Pancreas (tissue), 10 donors: ENCODE data around the gene POLR3K. TPM values are rescaled to one million over a fixed set of nuclear protein-coding genes. Genes with fewer than 3 reads are reported as not detected.
A peak's percentile ranks its signal among the peaks of the same experiment; 100 is the strongest.

Experiments
- ATAC-seq, 4 donors: fragments of 200-7000 bp; cut with Tn5 transposase; one replicate each; pipeline versions ENCODE4 v1.8.0 to v1.9.1; 2020; ENCODE audit warnings: mild to moderate bottlenecking in 4 of 4, moderate library complexity in 4 of 4
- DNase-seq, 6 donors: peaks; one replicate each; pipeline ENCODE4 v3.0.0-alpha.2; 2020
- FAIRE-seq: peaks from 2 replicates; lab custom pipeline; 2012; peaks lifted over from hg19 to GRCh38; lab: Jason Lieb, UNC
- H3K27ac ChIP-seq, 4 donors: fragments of 200-600 bp; sonication (generic); 1 replicate in 3 of 4; 2 replicates in 1 of 4; pipeline versions ENCODE4 v1.5.0 to v1.8.0; 2020
- H3K27me3 ChIP-seq, 4 donors: fragments of 200-600 bp; one replicate each; pipeline ENCODE4 v1.8.0; 2021
- H3K36me3 ChIP-seq, 3 donors: fragments of 200-600 bp; sonication (generic) in 1 of 3; one replicate each; pipeline versions ENCODE4 v1.5.0 to v1.8.0; 2020 to 2021
- H3K4me1 ChIP-seq, 3 donors: fragments of 200-600 bp; one replicate each; pipeline ENCODE4 v1.8.0; 2021
- H3K4me3 ChIP-seq, 4 donors: fragments of 200-600 bp; sonication (generic) in 2 of 4; one replicate each; pipeline versions ENCODE4 v1.5.0 to v1.8.0; 2020 to 2021
- H3K9me3 ChIP-seq, 4 donors: fragments of 200-600 bp; one replicate each; pipeline ENCODE4 v1.8.0; 2021
- CTCF ChIP-seq, 4 donors: fragments of 200-600 bp; sonication (generic) in 3 of 4; IDR thresholded peaks; one replicate each; pipeline versions ENCODE4 v1.5.0 to v1.8.0; 2021; ENCODE audit warnings: antibody characterized with exemption in 4 of 4
- WGBS, 2 donors: extraction: QIAGEN DNeasy Blood & Tissue Kit; methylation state at CpG; one replicate each; pipeline ENCODE4 v1.1.7; 2013; 5-methylcytosine and 5-hydroxymethylcytosine counted together
- intact Hi-C, 3 donors: fragments of 100-400 bp; cut with DNase I; formaldehyde crosslinking; loops; one replicate each; pipeline versions ENCODE4 v1.11.1 to v1.14.2; 2022
- polyA plus RNA-seq, 2 donors: library from polyadenylated mRNA; stranded (reverse); fragments of 200-250 nt; gene quantifications; one replicate each; pipeline ENCODE4 v1.2.3, GENCODE V29; 2013
- total RNA-seq, 6 donors: library from RNA; stranded (reverse); fragmentation: NEBNext Ultra II Directional in 4 of 6; extraction: Animal tissue kit (Norgen Biotek cat#: 25700) in 4 of 6; gene quantifications; one replicate each; pipeline versions ENCODE4 v1.2.1 to v1.2.4, GENCODE V29; 2021 to 2023
- donor health status: healthy with polysubstance abuse.
- donor health status: DM: no; HTN: no; CAD: no; lungs with moderate emphysema.
- donor health status: DM: no; HTN: no; CAD: no.
- donor health status: control.
- donor health status: control.
- donor health status: Bipolar disorder and iron deficiency.
- donor health status: DM: yes; HTN: yes; CAD: no.
- donor health status: DM: no; HTN: no; CAD: no.
- donor health status: DM: no; HTN: no; CAD: no.
- donor health status: DM: yes; HTN: yes; CAD: no.

The POLR3K gene
- total and polyA plus RNA-seq, 8 donors: 2.8 to 5.3 (median 4.1) TPM

GRCh38 chr16:74051-74746 lies 20.8 kb upstream of the POLR3K start:
- Histone ChIP-seq H3K9me3 (no peaks in the 10 kb centered on the region), H3K27ac (no peak overlapping the region), H3K27me3 (no peaks in the 10 kb centered on the region), H3K4me1 (peaks cover 12 to 30% (median 26%) of the 10 kb centered on the region in 3 donors), H3K4me3 (no peak overlapping the region), H3K36me3 (no peaks in the 10 kb centered on the region)
- ATAC-seq (no peak), FAIRE-seq (no peak), DNase-seq (no peak)
- intact Hi-C loops: no loop called here
- TF ChIP-seq CTCF (IDR thresholded peaks at IDR 0.05): no peak
- 67 to 68% methylated on average over 12 of the region's 12 CpGs for WGBS, 2 donors

GRCh38 chr16:72561-73548 lies 19.4 kb upstream of the POLR3K start, which contains the start of gene RHBDF1:
Gene RHBDF1, minus strand, starts transcription at chr16:72631. Its CDS starts 7,616 bp downstream, at chr16:65015.
- DNase-seq (peak in 5 of 6 donors; percentile 54 to 85 (median 58)), FAIRE-seq (no peak), ATAC-seq (peak; percentile 68 to 80 (median 74))
- Histone ChIP-seq H3K27ac (peak within 1 kb of the TSS; percentile 73 to 78 (median 74)), H3K4me1 (peaks cover 12 to 26% (median 25%) of the 10 kb centered on the region in 3 donors), H3K9me3 (no peaks in the 10 kb centered on the region), H3K4me3 (peak within 1 kb of the TSS; percentile 48 to 74 (median 56)), H3K36me3 (no peaks in the 10 kb centered on the region), H3K27me3 (no peaks in the 10 kb centered on the region)
- 22 to 31% methylated on average over 48 to 62 of the region's 62 CpGs for WGBS, 2 donors
- intact Hi-C loops: no loop called here
- TF ChIP-seq CTCF (IDR thresholded peaks at IDR 0.05): no peak

GRCh38 chr16:71540-72401 lies 18.4 kb upstream of the POLR3K start:
- Histone ChIP-seq H3K9me3 (no peaks in the 10 kb centered on the region), H3K27me3 (no peaks in the 10 kb centered on the region), H3K4me1 (peaks cover 7 to 19% (median 16%) of the 10 kb centered on the region in 3 donors), H3K36me3 (no peaks in the 10 kb centered on the region), H3K4me3 (peak overlapping the region; percentile 48 to 74 (median 56)), H3K27ac (peak overlapping the region; percentile 73 to 78 (median 74))
- DNase-seq (peak; percentile 66 to 81 (median 74)), ATAC-seq (peak; percentile 56 to 74 (median 59)), FAIRE-seq (no peak)
- intact Hi-C loops: no loop called here
- no peak for TF ChIP-seq CTCF (IDR thresholded peaks at IDR 0.05)
- 8 to 11% methylated on average over 48 to 57 of the region's 57 CpGs for WGBS, 2 donors

GRCh38 chr16:71210-71539 lies 17.8 kb upstream of the POLR3K start:
- Histone ChIP-seq H3K36me3 (no peaks in the 10 kb centered on the region), H3K27me3 (no peaks in the 10 kb centered on the region), H3K4me1 (peaks cover under 1 to 13% (median 11%) of the 10 kb centered on the region in 3 donors), H3K4me3 (peak overlapping the region in 3 of 4 donors; percentile 51 to 74 (median 61)), H3K9me3 (no peaks in the 10 kb centered on the region), H3K27ac (peak overlapping the region; percentile 73 to 78 (median 74))
- no peak for ATAC-seq
- no peak for FAIRE-seq
- no peak for DNase-seq
- intact Hi-C loops: no loop called here
- 33 to 44% methylated on average over 5 of the region's 5 CpGs for WGBS, 2 donors
- TF ChIP-seq CTCF (IDR thresholded peaks at IDR 0.05): no peak
